Right cardiac atrium (tissue), 5 donors: Measurements from ENCODE around the gene VCAN. TPM values are rescaled to one million over a fixed set of nuclear protein-coding genes. Genes with fewer than 3 reads are reported as not detected.

ENCODE experiments used
- ATAC-seq, 2 donors: fragments of 200-7000 bp; cut with Tn5 transposase; one replicate each; pipeline versions ENCODE4 v1.8.0 to v1.9.1; 2020; ENCODE audit warnings: moderate library complexity in 2 of 2, mild to moderate bottlenecking in 1 of 2
- DNase-seq, 3 donors: peaks; one replicate each; pipeline ENCODE4 v3.0.0-alpha.2; 2020
- H3K27ac ChIP-seq: one replicate; pipeline ENCODE4 v1.5.1; 2013; ENCODE audit warnings: mild to moderate bottlenecking, low read length, control low read depth, moderate library complexity
- H3K27me3 ChIP-seq: one replicate; pipeline ENCODE4 v1.6.1; 2013; ENCODE audit not compliant: control insufficient read depth, insufficient read depth
- H3K4me1 ChIP-seq: one replicate; pipeline ENCODE4 v1.6.1; 2013; ENCODE audit warnings: low read length; ENCODE audit not compliant: control insufficient read depth, insufficient read depth
- H3K4me3 ChIP-seq: one replicate; pipeline ENCODE4 v1.5.1; 2013; ENCODE audit warnings: low read length, control low read depth
- H3K9me3 ChIP-seq: one replicate; pipeline ENCODE4 v1.6.1; 2013; ENCODE audit warnings: low read length; ENCODE audit not compliant: control insufficient read depth
- WGBS: extraction: QIAGEN DNeasy Blood & Tissue Kit; methylation state at CpG from one replicate; pipeline ENCODE4 v1.1.7; 2013; 5-methylcytosine and 5-hydroxymethylcytosine counted together
- intact Hi-C, 4 donors: fragments of 100-400 bp; cut with DNase I; formaldehyde crosslinking; loops; one replicate each; pipeline versions ENCODE4 v1.11.0 to v1.14.0; 2022 to 2023
- polyA plus RNA-seq: library from polyadenylated mRNA; stranded (reverse); fragments of 200-250 nt; gene quantifications from one replicate; pipeline ENCODE4 v1.2.3, GENCODE V29; 2013
- total RNA-seq, 4 donors: library from RNA; stranded (reverse); fragmentation: NEBNext Ultra II Directional; extraction: Animal tissue kit (Norgen Biotek cat#: 25700); gene quantifications; one replicate each; pipeline ENCODE4 v1.2.1, GENCODE V29; 2021
- donor health status: healthy with polysubstance abuse.
- donor health status: DM: no; HTN: yes; CAD: no.
- donor health status: DM: no; HTN: no; CAD: no.
- donor health status: DM: no; HTN: yes; CAD: no; lungs with severe emphysema.
- donor health status: DM: yes; HTN: yes; CAD: no.

Gene VCAN
- total and polyA plus RNA-seq, 5 donors, result 22.1 to 190 (median 92.0) TPM

GRCh38 chr5:83467371-83468035 is 4.0 kb upstream of the VCAN start:
- ATAC-seq (peak; percentile 61 to 64), DNase-seq (peak; percentile 56 to 82 (median 74))
- no peaks in the 10 kb centered on the region for H3K9me3 ChIP-seq
- H3K27me3 ChIP-seq, result no peaks in the 10 kb centered on the region
- 44% methylated on average over 9 of the region's 9 CpGs for WGBS
- H3K4me1 ChIP-seq, result no peaks in the 10 kb centered on the region
- no peak overlapping the region for H3K4me3 ChIP-seq
- intact Hi-C loops, result no loop called here
- no peak overlapping the region for H3K27ac ChIP-seq

- DNase-seq, result no peak
- Histone ChIP-seq H3K27me3 (no peaks in the 10 kb centered on the region), H3K4me1 (no peaks in the 10 kb centered on the region), H3K27ac (no peak overlapping the region), H3K9me3 (no peaks in the 10 kb centered on the region), H3K4me3 (no peak overlapping the region)
- ATAC-seq, result no peak
- intact Hi-C loops, result no loop called here
These were observed 2.5 kb upstream of the VCAN start for GRCh38 chr5:83469075-83469474.

- H3K4me1 ChIP-seq, result no peaks in the 10 kb centered on the region
These were observed 779 bp upstream of the VCAN start for GRCh38 chr5:83470526-83471404.

GRCh38 chr5:83472213-83472507 is 616 bp downstream of the VCAN start:
- WGBS, result 1% methylated on average over 5 of the region's 5 CpGs
- Histone ChIP-seq H3K4me3 (peak overlapping the region; percentile 49), H3K9me3 (no peaks in the 10 kb centered on the region), H3K27ac (peak overlapping the region; percentile 56), H3K4me1 (no peaks in the 10 kb centered on the region), H3K27me3 (no peaks in the 10 kb centered on the region)
- ATAC-seq, result no peak
- intact Hi-C loops, result loop anchor here in 2 of 4 donors (10.0 kb wide), 2 partner anchors 827 to 1117 kb away; no protein-coding TSS in a partner anchor
- no peak for DNase-seq

More at GRCh38 chr5:83470526-83471404, 779 bp upstream of the VCAN start:
- DNase-seq, result no peak
- Histone ChIP-seq H3K9me3 (no peaks in the 10 kb centered on the region), H3K27me3 (no peaks in the 10 kb centered on the region), H3K27ac (no peak overlapping the region), H3K4me3 (peak overlapping the region; percentile 49)
- no peak for ATAC-seq
- WGBS, result 16% methylated on average over 15 of the region's 15 CpGs
- intact Hi-C loops, result loop anchor here in 2 of 4 donors (10.0 kb wide), 2 partner anchors 826 to 1116 kb away; no protein-coding TSS in a partner anchor

- peak; percentile 59 to 66 for ATAC-seq
- Histone ChIP-seq H3K27ac (peak overlapping the region; percentile 56), H3K4me1 (no peaks in the 10 kb centered on the region), H3K27me3 (no peaks in the 10 kb centered on the region), H3K4me3 (peak overlapping the region; percentile 49), H3K9me3 (no peaks in the 10 kb centered on the region)
- under 1% methylated on average over 54 of the region's 54 CpGs for WGBS
- peak; percentile 72 to 90 (median 87) for DNase-seq
- intact Hi-C loops, result loop anchor here in 2 of 4 donors (10.0 kb wide), 2 partner anchors 828 to 1118 kb away; no protein-coding TSS in a partner anchor
These were observed 1.2 kb downstream of the VCAN start for GRCh38 chr5:83472508-83473345.

- H3K9me3 ChIP-seq, result no peaks in the 10 kb centered on the region
- H3K27ac ChIP-seq, result peak overlapping the region; percentile 76
- no peaks in the 10 kb centered on the region for H3K4me1 ChIP-seq
- intact Hi-C loops, result loop anchor here in 2 of 4 donors (10.0 kb wide), 2 partner anchors 829 to 1119 kb away; no protein-coding TSS in a partner anchor
- ATAC-seq, result peak; percentile 89 to 90
- no peaks in the 10 kb centered on the region for H3K27me3 ChIP-seq
- peak overlapping the region; percentile 49 for H3K4me3 ChIP-seq
- DNase-seq, result peak; percentile 94 to 97 (median 96)
- WGBS, result under 1% methylated on average over 42 of the region's 42 CpGs
These were observed 2.0 kb downstream of the VCAN start for GRCh38 chr5:83473346-83474160.

- Histone ChIP-seq H3K4me3 (peak overlapping the region; percentile 49), H3K4me1 (no peaks in the 10 kb centered on the region), H3K27ac (peak overlapping the region; percentile 76), H3K9me3 (no peaks in the 10 kb centered on the region), H3K27me3 (peaks cover 2% of the 10 kb centered on the region)
- intact Hi-C loops, result loop anchor here in 2 of 4 donors (10.0 kb wide), 2 partner anchors 829 to 1119 kb away; no protein-coding TSS in a partner anchor
- ATAC-seq, result peak; percentile 80 to 83
- under 1% methylated on average over 46 of the region's 46 CpGs for WGBS
- DNase-seq, result peak; percentile 92 to 96 (median 96)
These were observed 2.7 kb downstream of the VCAN start for GRCh38 chr5:83474161-83474796.

- H3K4me1 ChIP-seq, result no peaks in the 10 kb centered on the region
- no peak overlapping the region for H3K27ac ChIP-seq
- intact Hi-C loops, result loop anchor here in 2 of 4 donors (10.0 kb wide), 2 partner anchors 830 to 1120 kb away; no protein-coding TSS in a partner anchor
- DNase-seq, result peak in 2 of 3 donors; percentile 22 to 57
- ATAC-seq, result no peak
- 27% methylated on average over 8 of the region's 8 CpGs for WGBS
- H3K27me3 ChIP-seq, result peaks cover 2% of the 10 kb centered on the region
- H3K4me3 ChIP-seq, result peak overlapping the region; percentile 49
- H3K9me3 ChIP-seq, result no peaks in the 10 kb centered on the region
These were observed 3.4 kb downstream of the VCAN start for GRCh38 chr5:83474991-83475390.

GRCh38 chr5:83475391-83475863 is 3.9 kb downstream of the VCAN start:
- peaks cover 2% of the 10 kb centered on the region for H3K27me3 ChIP-seq
- H3K9me3 ChIP-seq, result no peaks in the 10 kb centered on the region
- H3K4me1 ChIP-seq, result no peaks in the 10 kb centered on the region
- intact Hi-C loops, result loop anchor here in 2 of 4 donors (10.0 kb wide), 2 partner anchors 831 to 1121 kb away; no protein-coding TSS in a partner anchor
- peak overlapping the region; percentile 49 for H3K4me3 ChIP-seq
- DNase-seq, result no peak
- 46% methylated on average over 5 of the region's 5 CpGs for WGBS
- ATAC-seq, result no peak
- H3K27ac ChIP-seq, result no peak overlapping the region
